Measurements from ENCODE around the gene BRCC3.

Gene BRCC3

DNA sequence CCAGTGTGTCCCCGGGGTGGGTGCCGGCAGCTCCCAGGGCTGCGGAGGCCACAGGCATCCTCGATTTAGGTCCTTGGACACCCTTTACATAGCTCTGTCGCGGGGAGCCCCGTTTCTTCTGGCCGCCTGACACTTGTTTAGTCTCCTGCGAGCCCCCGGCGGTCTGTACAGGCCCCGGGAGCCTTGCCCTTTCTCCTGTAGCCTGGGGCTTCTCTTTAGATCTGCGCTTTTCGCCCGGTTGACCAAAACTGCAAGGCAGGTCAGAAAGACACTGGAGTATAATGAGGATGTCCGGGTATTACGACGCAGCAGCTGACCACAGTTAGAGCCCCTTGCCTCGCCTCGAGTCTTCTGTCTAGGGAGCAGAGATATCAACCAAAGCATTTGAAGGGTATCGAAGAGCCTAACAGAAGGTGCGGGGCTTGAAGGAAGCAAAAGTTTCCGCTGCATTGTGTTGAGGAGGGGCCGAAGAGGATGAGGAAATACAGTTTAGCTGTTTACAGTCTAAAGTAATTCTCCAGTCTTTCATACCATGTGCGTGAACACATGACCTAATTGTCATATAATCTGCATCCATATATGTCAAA, 479 bp downstream of the BRCC3 start:
- Mint-ChIP-seq H3K9me3 (no peaks in the 10 kb centered on the region), H3K4me1 (ENCODE audit: low read depth) (peaks cover 44% of the 10 kb centered on the region), H3K27ac (peak overlapping the region; percentile 96), H3K4me3 (peak overlapping the region; percentile 94), H3K27me3 (ENCODE audit: low read depth) (no peaks in the 10 kb centered on the region), H3K36me3 (ENCODE audit: low read depth) (peaks cover 24% of the 10 kb centered on the region)
- no peak for DNase-seq (ENCODE audit: low spot score)

DNA sequence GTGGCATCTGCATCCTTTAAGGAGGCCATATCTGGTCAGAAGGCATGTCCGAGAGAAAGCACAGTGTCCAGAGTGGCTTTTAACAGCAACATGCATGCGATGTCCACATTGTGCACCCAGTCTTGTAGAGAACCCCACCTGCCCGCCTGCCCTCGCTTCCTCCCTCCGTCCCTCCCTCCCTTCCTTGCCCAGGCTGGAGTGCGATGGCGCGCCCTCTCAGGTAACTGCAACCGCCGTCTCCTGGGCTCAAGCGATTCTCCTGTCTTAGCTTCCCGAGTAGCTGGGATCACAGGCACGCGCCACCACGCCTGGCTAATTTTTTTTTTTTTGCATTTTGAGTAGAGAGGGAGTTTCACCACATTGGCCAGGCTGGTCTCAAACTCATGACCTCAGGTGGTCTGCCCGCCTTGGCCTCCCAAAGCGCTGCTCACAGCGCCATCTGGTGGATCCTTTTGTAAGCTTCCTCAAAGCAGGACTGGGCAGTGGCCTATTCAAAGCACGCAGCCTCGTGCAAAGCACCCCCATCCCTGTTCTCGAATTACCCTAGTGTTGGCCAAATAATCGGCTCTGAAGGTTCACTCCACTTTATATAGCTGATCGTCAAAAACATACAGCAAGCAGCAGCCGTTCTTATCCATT, 15.0 kb downstream of the BRCC3 start:
- DNase-seq (ENCODE audit: low spot score) = peak; percentile 10
- no peaks in the 10 kb centered on the region for H3K4me1 Mint-ChIP-seq (ENCODE audit: low read depth)

DNA sequence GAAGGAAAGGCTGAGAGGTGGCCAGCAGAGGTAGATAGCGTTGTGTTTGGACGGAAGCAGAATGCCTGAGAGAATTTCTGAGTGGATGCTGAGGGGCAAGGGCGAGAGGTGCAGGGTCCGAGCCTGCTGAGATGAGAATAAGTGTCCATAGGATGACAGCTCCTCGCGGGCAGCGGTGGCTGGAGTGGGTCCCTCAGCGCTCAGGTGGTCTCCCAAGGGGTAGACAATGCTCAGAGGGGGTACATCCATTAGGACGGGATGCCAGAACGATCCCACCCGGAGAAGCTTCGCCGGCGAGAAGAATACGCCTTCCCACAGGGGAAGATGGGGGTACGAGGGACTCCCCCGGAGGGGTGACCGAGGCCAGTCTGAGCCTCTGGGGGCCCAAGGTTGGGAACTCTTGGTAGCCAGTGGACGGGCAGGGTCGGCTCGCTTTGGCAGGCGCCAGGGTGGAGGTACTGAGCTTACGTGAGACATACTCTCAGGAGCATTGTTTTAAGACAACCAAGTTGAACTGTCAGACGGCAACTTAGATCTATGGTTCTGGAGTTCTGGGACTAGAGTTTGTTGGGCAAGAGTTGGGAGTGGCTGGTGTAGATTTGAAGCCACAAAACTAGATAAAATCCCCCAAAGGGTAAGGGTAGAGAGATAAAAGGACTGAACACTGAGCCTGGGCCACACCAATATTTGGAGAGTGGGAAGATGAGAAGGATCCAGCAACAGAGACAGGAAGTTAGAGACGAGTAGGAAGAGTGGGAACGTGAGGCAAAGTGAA, 15.8 kb downstream of the BRCC3 start:
- Mint-ChIP-seq H3K4me3 (no peak overlapping the region), H3K27ac (no peak overlapping the region), H3K27me3 (ENCODE audit: low read depth) (no peaks in the 10 kb centered on the region), H3K4me1 (ENCODE audit: low read depth) (no peaks in the 10 kb centered on the region), H3K9me3 (no peaks in the 10 kb centered on the region), H3K36me3 (ENCODE audit: low read depth) (peaks cover 16% of the 10 kb centered on the region)
- no peak for DNase-seq (ENCODE audit: low spot score)

More for the DNA sequence above, 15.0 kb downstream of the BRCC3 start:
- Mint-ChIP-seq H3K27me3 (ENCODE audit: low read depth) (no peaks in the 10 kb centered on the region), H3K4me3 (no peak overlapping the region), H3K36me3 (ENCODE audit: low read depth) (peaks cover 20% of the 10 kb centered on the region), H3K9me3 (no peaks in the 10 kb centered on the region), H3K27ac (peak overlapping the region; percentile 26)

DNA sequence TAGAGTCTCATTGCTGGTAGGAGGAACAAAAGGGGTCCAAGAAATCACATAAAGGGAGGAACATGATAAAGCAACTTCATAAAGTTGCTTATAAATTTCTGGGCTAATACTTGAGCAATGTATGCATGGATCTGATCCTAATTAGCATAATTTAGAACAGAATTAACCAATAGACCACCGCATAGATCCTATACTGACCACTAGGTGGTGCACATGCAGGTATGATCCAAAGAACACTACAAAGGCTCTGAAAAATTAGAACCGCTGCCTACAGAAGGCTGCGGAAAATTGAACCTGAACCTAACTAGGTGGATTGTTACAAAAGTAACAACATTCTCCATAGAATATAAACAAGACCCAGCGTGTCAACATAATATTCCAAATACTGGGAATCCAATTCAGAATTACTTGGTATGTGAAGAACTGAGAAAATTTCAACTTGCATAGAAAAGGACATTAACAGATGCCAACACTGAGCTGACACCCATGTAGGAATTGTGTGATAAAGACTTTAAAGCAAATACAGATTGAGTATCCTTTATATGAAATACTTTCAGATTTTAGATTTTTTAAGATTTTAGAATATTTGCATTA, 23.3 kb downstream of the BRCC3 start:
- H3K4me1 Mint-ChIP-seq (ENCODE audit: low read depth) = no peaks in the 10 kb centered on the region
- no peaks in the 10 kb centered on the region for H3K9me3 Mint-ChIP-seq
- no peak for DNase-seq (ENCODE audit: low spot score)
- peaks cover 27% of the 10 kb centered on the region for H3K36me3 Mint-ChIP-seq (ENCODE audit: low read depth)
- no peak overlapping the region for H3K27ac Mint-ChIP-seq
- H3K27me3 Mint-ChIP-seq (ENCODE audit: low read depth) = no peaks in the 10 kb centered on the region
- H3K4me3 Mint-ChIP-seq = no peak overlapping the region

DNA sequence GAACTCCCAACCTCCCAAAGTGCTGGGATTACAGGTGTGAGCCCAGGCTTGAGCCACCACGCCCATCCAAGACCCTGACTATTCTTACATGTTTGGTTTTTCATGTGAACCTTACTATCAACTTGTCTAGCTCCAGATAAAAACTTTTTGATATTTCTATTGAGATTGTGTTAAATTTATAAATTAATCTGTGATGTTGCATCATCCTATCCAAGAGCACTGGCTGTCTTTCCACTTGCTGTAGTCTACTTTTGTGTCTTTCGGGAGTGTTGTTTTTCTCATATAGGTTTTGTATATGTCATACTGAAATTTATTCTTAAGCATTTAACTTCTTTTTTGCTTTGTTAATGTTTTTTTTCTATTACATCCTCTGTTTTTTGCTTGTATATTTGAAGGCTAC, 34.6 kb downstream of the BRCC3 start:
- H3K9me3 Mint-ChIP-seq = no peaks in the 10 kb centered on the region
- peaks cover 2% of the 10 kb centered on the region for H3K4me1 Mint-ChIP-seq (ENCODE audit: low read depth)
- DNase-seq (ENCODE audit: low spot score) = no peak
- H3K27ac Mint-ChIP-seq = no peak overlapping the region
- peaks cover 37% of the 10 kb centered on the region for H3K36me3 Mint-ChIP-seq (ENCODE audit: low read depth)
- H3K4me3 Mint-ChIP-seq = no peak overlapping the region
- H3K27me3 Mint-ChIP-seq (ENCODE audit: low read depth) = no peaks in the 10 kb centered on the region

DNA sequence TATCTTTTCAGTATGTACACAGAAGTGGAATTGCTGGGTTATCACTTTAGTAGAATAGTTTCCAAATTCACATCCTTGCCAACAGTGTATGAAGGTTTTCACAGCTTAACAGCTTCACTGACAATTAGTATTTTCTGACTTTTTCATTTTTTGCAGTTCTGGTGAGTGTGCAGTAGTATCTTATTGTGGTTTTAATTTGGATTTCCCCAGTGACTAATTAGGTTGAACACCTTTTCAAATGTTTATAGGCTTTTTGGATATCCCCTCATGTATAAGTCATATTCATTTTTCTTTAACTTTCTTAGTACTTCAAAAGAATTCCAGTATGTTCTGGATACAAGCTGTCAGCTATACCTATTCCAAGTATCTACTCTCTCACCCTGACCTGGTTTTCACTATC, 37.1 kb downstream of the BRCC3 start:
- no peaks in the 10 kb centered on the region for H3K27me3 Mint-ChIP-seq (ENCODE audit: low read depth)
- no peak overlapping the region for H3K4me3 Mint-ChIP-seq
- no peak for DNase-seq (ENCODE audit: low spot score)
- H3K9me3 Mint-ChIP-seq = peaks cover 4% of the 10 kb centered on the region
- H3K27ac Mint-ChIP-seq = no peak overlapping the region
- H3K36me3 Mint-ChIP-seq (ENCODE audit: low read depth) = peaks cover 51% of the 10 kb centered on the region
- H3K4me1 Mint-ChIP-seq (ENCODE audit: low read depth) = no peaks in the 10 kb centered on the region

DNA sequence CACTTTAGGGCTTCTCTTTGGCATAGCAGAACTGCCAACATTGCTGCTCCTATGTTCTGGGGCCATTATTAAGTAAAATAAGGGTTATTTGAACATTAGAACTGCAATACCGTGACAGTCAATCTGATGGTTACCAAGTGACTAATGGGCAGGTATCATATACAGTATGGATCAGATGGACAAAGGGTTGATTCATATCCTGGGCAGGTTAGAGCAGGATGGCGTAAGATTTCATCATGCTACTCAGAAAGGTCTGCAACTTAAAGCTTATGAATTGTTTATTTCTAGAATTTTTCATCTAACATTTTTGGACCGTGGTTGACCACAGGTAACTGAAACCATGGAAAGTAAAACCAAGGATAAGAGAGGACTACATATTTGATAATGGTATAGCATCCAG, 40.9 kb downstream of the BRCC3 start:
- no peak overlapping the region for H3K27ac Mint-ChIP-seq
- no peak overlapping the region for H3K4me3 Mint-ChIP-seq
- H3K4me1 Mint-ChIP-seq (ENCODE audit: low read depth) = no peaks in the 10 kb centered on the region
- H3K36me3 Mint-ChIP-seq (ENCODE audit: low read depth) = peaks cover 53% of the 10 kb centered on the region
- H3K27me3 Mint-ChIP-seq (ENCODE audit: low read depth) = no peaks in the 10 kb centered on the region
- DNase-seq (ENCODE audit: low spot score) = no peak
- peaks cover 4% of the 10 kb centered on the region for H3K9me3 Mint-ChIP-seq

DNA sequence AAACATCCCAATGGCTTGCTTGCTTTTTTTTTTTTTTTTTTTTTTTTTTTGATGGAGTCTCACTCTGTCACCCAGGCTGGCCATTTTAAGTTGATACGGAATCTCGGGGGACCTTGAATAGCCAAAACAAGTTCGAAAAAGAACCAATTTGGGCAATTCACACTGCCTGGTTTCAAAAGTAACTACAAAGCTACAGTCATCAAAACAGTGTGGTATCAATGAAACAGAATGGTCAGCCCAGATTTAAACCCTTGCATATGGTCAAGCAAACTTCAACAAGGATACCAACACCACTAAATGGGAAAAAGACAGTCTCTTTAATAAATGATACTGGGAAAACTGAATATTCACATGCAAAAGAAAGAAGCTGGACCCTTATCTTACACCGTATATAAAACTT, 41.8 kb downstream of the BRCC3 start:
- no peaks in the 10 kb centered on the region for H3K4me1 Mint-ChIP-seq (ENCODE audit: low read depth)
- H3K4me3 Mint-ChIP-seq = no peak overlapping the region
- H3K9me3 Mint-ChIP-seq = peaks cover 4% of the 10 kb centered on the region
- DNase-seq (ENCODE audit: low spot score) = no peak
- H3K27me3 Mint-ChIP-seq (ENCODE audit: low read depth) = no peaks in the 10 kb centered on the region
- H3K27ac Mint-ChIP-seq = no peak overlapping the region
- H3K36me3 Mint-ChIP-seq (ENCODE audit: low read depth) = peaks cover 47% of the 10 kb centered on the region

DNA sequence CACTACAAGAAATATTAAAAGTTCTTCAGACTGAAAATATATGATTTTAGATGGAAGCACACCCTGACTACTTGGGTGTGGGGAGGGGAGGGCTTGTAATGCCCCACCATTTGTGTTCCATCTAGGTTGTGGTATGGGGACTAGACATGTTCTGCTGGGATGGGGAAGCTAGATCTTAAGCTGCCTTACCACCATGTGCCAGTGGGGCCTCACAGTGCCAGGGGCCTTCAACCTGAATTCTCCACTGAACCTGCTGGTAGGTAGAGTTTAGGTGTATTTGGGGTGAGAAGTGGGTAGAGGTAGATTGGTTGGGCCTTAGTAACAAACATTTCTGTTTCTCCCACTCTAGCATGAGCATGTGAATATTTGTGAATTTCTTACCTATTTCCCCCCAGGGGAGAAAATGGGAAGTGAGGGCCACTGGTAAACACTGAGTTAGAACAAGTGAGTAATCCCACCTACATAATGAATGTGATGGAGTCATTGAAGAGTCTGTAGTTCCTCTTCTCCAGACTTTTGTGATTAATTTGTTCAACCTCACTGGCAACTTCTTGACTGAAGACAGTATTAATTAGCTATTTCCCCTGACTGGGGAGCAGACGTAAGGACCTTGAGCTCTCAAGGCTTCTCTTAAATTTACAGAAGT, 44.0 kb downstream of the BRCC3 start:
- Mint-ChIP-seq H3K4me3 (no peak overlapping the region), H3K27ac (no peak overlapping the region), H3K27me3 (ENCODE audit: low read depth) (no peaks in the 10 kb centered on the region), H3K4me1 (ENCODE audit: low read depth) (no peaks in the 10 kb centered on the region), H3K36me3 (ENCODE audit: low read depth) (peaks cover 49% of the 10 kb centered on the region), H3K9me3 (peaks cover 4% of the 10 kb centered on the region)
- DNase-seq (ENCODE audit: low spot score) = no peak

DNA sequence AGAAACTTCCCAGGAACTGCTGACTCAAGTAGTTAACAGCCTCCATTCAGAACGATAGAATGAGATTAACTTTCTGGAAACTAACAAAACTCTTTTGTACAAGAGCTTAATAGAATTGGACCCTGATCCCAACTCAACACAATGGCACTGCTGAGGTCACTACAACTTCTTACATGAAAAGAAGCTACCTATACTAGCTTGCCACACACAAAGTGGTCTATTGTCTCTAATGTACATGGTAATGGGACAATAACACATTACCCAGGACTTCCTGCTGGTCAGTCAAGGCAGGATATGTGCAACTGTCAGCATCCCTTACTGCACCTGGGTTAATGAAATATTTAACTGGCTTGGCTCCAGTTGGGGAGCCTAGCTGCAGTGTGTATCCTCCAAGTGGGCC, 56.2 kb downstream of the BRCC3 start:
- Mint-ChIP-seq H3K4me1 (ENCODE audit: low read depth) (no peaks in the 10 kb centered on the region), H3K36me3 (ENCODE audit: low read depth) (peaks cover 31% of the 10 kb centered on the region), H3K9me3 (peaks cover 3% of the 10 kb centered on the region), H3K27ac (no peak overlapping the region), H3K4me3 (no peak overlapping the region), H3K27me3 (ENCODE audit: low read depth) (no peaks in the 10 kb centered on the region)
- no peak for DNase-seq (ENCODE audit: low spot score)

DNA sequence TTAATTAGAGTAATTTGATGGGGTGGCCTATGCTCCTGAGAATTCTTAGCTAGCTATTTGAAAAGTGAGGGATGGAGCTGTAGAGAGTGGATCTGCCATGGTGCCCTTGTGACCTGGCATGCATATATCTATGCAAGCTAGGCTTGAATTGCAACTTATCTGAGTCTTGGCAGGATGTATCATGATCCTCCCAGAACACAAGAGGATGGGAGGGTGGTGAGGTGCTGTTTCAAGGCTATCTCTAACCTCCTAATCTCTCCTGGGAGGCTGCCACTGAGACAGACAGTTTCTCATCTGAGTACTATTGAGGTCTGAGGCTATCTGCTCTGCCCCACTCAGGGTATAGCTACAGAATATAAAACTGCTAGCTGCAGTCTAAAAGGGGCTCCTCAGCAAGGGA, 56.6 kb downstream of the BRCC3 start:
- no peak for DNase-seq (ENCODE audit: low spot score)
- peaks cover 3% of the 10 kb centered on the region for H3K9me3 Mint-ChIP-seq
- no peak overlapping the region for H3K4me3 Mint-ChIP-seq
- H3K4me1 Mint-ChIP-seq (ENCODE audit: low read depth) = no peaks in the 10 kb centered on the region
- H3K27ac Mint-ChIP-seq = no peak overlapping the region
- H3K27me3 Mint-ChIP-seq (ENCODE audit: low read depth) = no peaks in the 10 kb centered on the region
- peaks cover 26% of the 10 kb centered on the region for H3K36me3 Mint-ChIP-seq (ENCODE audit: low read depth)

DNA sequence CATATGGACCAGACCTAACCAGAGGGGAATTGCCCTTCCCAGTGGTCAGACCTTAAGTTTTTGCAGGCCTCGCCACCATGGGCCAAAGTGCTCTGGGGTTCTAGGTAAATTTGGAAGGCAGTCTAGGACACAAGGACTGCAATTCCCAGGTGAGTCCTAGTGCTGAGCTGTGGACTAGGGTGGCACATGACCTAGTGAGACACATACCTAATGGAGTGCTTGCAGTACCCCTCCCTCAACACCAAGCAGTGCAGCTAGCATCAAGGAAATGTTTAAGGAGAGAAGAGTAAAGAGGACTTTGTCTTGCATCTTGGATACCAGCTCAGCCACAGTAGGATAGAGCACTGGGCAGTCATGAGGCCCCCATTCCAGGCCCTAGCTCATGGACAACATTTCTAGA, 60.8 kb downstream of the BRCC3 start:
- H3K27me3 Mint-ChIP-seq (ENCODE audit: low read depth) = no peaks in the 10 kb centered on the region

DNA sequence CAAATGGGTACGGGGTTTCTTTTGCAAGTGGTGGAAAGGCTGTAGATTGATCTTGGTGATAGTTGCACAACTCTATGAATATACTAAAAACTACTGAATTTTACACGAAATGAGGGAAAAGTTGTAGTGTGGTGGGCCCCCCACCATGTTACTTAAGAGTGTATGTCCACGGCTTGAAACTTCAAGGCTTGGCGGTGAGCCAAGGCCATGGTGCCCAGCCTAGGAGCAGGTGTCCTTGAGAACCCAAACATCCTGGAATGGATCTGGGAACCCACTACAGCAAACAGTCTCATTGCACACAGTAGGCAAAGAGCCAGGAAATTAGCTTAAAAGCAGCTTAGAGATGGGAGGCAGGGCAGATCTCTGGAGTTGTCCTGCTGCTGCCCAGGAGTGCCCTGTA, 62.9 kb downstream of the BRCC3 start:
- Mint-ChIP-seq H3K9me3 (peaks cover 3% of the 10 kb centered on the region), H3K36me3 (ENCODE audit: low read depth) (no peaks in the 10 kb centered on the region), H3K27ac (no peak overlapping the region), H3K27me3 (ENCODE audit: low read depth) (no peaks in the 10 kb centered on the region), H3K4me3 (no peak overlapping the region), H3K4me1 (ENCODE audit: low read depth) (no peaks in the 10 kb centered on the region)
- DNase-seq (ENCODE audit: low spot score) = no peak

More for the DNA sequence above, 60.8 kb downstream of the BRCC3 start:
- DNase-seq (ENCODE audit: low spot score) = no peak
- H3K9me3 Mint-ChIP-seq = peaks cover 3% of the 10 kb centered on the region
- H3K4me3 Mint-ChIP-seq = no peak overlapping the region
- H3K36me3 Mint-ChIP-seq (ENCODE audit: low read depth) = peaks cover 3% of the 10 kb centered on the region
- H3K27ac Mint-ChIP-seq = no peak overlapping the region
- H3K4me1 Mint-ChIP-seq (ENCODE audit: low read depth) = no peaks in the 10 kb centered on the region

All from T-helper 2 cell treated with Interferon-gamma antibody and Interleukin-4, amounts not matched to agents 5 μg/mL and 100 μg/mL, for 36 hours (primary cell).